DMS153 treated with DMSO at 0.1 percent for 48 hours (cell line): ENCODE results near the gene GAS6.

Source experiments
- DNase-seq: peaks from one replicate; lab custom pipeline; 2025; ENCODE audit not compliant: unreplicated experiment; lab: John Stamatoyannopoulos, UW

GAS6 gene

GRCh38 chr13:113822956-113823744, 40.7 kb downstream of the GAS6 start:
- DNase-seq, result no peak

GRCh38 chr13:113822266-113822665, 41.6 kb downstream of the GAS6 start:
- no peak for DNase-seq

- DNase-seq, result no peak
These were observed 42.0 kb downstream of the GAS6 start for GRCh38 chr13:113821847-113822246.

GRCh38 chr13:113820813-113821651, 42.8 kb downstream of the GAS6 start:
- peak; percentile 27 for DNase-seq

- DNase-seq, result peak; percentile 4
These were observed 43.9 kb downstream of the GAS6 start for GRCh38 chr13:113819731-113820715.

GRCh38 chr13:113819341-113819730, 44.5 kb downstream of the GAS6 start:
- DNase-seq, result no peak

- no peak for DNase-seq
These were observed 45.1 kb downstream of the GAS6 start for GRCh38 chr13:113818700-113819295.

- no peak for DNase-seq
These were observed 45.8 kb downstream of the GAS6 start for GRCh38 chr13:113817860-113818691.

- peak; percentile 78 for DNase-seq
These were observed 46.7 kb downstream of the GAS6 start for GRCh38 chr13:113816946-113817859.

GRCh38 chr13:113816254-113816929, 47.5 kb downstream of the GAS6 start:
- DNase-seq, result no peak

- DNase-seq, result no peak
These were observed 48.5 kb downstream of the GAS6 start for GRCh38 chr13:113815151-113816058.

- DNase-seq, result no peak
These were observed 49.4 kb downstream of the GAS6 start for GRCh38 chr13:113814435-113814821.

GRCh38 chr13:113813749-113814434, 50.0 kb downstream of the GAS6 start:
- DNase-seq, result no peak

- no peak for DNase-seq
These were observed 50.7 kb downstream of the GAS6 start for GRCh38 chr13:113813070-113813748.

- no peak for DNase-seq
These were observed 51.5 kb downstream of the GAS6 start for GRCh38 chr13:113812178-113813040.
